Gastroesophageal sphincter (tissue), 4 donors: ENCODE measurements around the gene UNK. TPM values are rescaled to one million over a fixed set of nuclear protein-coding genes. Genes with fewer than 3 reads are reported as not detected.

Source experiments
- ATAC-seq: fragments of 150-250 bp; one replicate; pipeline ENCODE4 v1.9.1; 2016; ENCODE audit warnings: mild to moderate bottlenecking, moderate library complexity
- H3K27ac ChIP-seq, 4 donors: fragments of 200-600 bp; sonication (generic) in 3 of 4; 1 replicate in 3 of 4; 2 replicates in 1 of 4; pipeline ENCODE4 v1.5.1; 2016 to 2019
- H3K27me3 ChIP-seq: fragments of 200-600 bp; sonication (generic); one replicate; pipeline ENCODE4 v1.5.1; 2019
- H3K36me3 ChIP-seq, 2 donors: fragments of 200-600 bp; sonication (generic); one replicate each; pipeline ENCODE4 v1.5.1; 2019; ENCODE audit warnings: control low read depth in 1 of 2
- H3K4me1 ChIP-seq, 3 donors: fragments of 200-600 bp; sonication (generic); 1 replicate in 2 of 3; 2 replicates in 1 of 3; pipeline ENCODE4 v1.5.1; 2016 to 2019; ENCODE audit warnings: control low read depth in 2 of 3
- H3K4me3 ChIP-seq, 2 donors: fragments of 200-600 bp; sonication (generic); one replicate each; pipeline ENCODE4 v1.5.1; 2019; ENCODE audit warnings: mild to moderate bottlenecking in 1 of 2, moderate library complexity in 1 of 2
- H3K9me3 ChIP-seq, 3 donors: fragments of 200-600 bp; sonication (generic); one replicate each; pipeline ENCODE4 v1.5.1; 2017 to 2019; ENCODE audit warnings: control low read depth in 2 of 3
- EP300 ChIP-seq: sonication (generic); formaldehyde crosslinking; IDR thresholded peaks from one replicate; pipeline ENCODE4 v1.6.1; 2017; ENCODE audit warnings: antibody characterized with exemption, mild to moderate bottlenecking
- POLR2A ChIP-seq, 2 donors: fragments of 450-650 bp; IDR thresholded peaks; one replicate each; pipeline ENCODE4 v1.6.1; 2017; ENCODE audit warnings: antibody characterized with exemption in 2 of 2, mild to moderate bottlenecking in 2 of 2, moderate library complexity in 1 of 2
- POLR2AphosphoS5 ChIP-seq: sonication (generic); formaldehyde crosslinking; IDR thresholded peaks from one replicate; pipeline ENCODE4 v1.6.1; 2017; ENCODE audit warnings: antibody characterized with exemption
- WGBS, 2 donors: methylation state at CpG; one replicate each; pipeline ENCODE4 v1.1.5; 2018; ENCODE audit warnings: low coverage in 1 of 2; 5-methylcytosine and 5-hydroxymethylcytosine counted together
- total RNA-seq, 4 donors: library from RNA; depleted of rRNA; stranded (reverse); fragments of >200 nt; gene quantifications; one replicate each; pipeline ENCODE4 v1.1.0, GENCODE V29; 2016
- TF ChIP-seq, protein P1 (sequence below), 4 experiments: fragments of 200-600 bp in 2 of 4; fragments of 450-650 bp in 2 of 4; sonication (generic) in 1 of 4; IDR thresholded peaks; one replicate each; pipeline ENCODE4 v1.5.1; 2017 to 2019; ENCODE audit warnings: antibody characterized with exemption in 4 of 4, mild to moderate bottlenecking in 2 of 4, moderate library complexity in 2 of 4

Gene UNK
- total RNA-seq, 4 donors from 2014 or later, result 9.8 to 41.6 (median 21.0) TPM

DNA sequence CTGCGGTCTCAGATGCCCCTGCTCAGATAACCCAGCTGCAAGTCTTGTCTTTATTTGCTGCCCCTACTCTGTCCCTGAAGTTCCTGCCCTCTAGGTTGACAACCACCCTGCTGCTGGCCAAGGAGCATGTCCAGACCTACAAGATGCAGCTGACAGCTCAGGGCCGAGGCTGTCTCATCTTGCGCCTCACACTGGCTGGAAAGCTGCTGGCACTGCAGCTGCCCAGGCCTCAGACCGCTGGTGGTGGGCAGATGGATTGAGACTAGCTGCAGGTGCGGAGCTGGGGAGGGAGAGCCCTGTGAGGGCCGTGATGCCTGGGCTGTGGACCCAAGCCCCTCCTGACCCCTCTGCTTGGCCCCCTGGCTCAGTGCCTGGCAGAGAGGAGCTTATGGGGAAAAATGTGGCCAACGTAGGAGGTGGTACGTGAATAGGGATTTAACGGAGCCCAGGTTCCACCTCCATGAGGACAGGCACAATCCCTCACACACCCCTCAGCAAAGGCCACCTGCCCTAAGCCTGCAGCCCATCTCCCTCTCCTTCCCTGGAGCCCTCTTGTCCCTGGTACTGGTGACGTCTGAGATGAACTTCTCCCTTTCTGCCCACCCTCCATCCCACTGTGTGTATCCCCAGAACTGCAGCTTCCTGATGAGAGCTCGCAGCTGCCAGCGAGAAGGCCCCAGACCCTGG is 11.3 kb upstream of the UNK start:
- TF ChIP-seq EP300 (no peak), POLR2AphosphoS5 (peak; percentile 8)
- peak; percentile 18 for ATAC-seq
- H3K27ac ChIP-seq, result no peak overlapping the region

DNA sequence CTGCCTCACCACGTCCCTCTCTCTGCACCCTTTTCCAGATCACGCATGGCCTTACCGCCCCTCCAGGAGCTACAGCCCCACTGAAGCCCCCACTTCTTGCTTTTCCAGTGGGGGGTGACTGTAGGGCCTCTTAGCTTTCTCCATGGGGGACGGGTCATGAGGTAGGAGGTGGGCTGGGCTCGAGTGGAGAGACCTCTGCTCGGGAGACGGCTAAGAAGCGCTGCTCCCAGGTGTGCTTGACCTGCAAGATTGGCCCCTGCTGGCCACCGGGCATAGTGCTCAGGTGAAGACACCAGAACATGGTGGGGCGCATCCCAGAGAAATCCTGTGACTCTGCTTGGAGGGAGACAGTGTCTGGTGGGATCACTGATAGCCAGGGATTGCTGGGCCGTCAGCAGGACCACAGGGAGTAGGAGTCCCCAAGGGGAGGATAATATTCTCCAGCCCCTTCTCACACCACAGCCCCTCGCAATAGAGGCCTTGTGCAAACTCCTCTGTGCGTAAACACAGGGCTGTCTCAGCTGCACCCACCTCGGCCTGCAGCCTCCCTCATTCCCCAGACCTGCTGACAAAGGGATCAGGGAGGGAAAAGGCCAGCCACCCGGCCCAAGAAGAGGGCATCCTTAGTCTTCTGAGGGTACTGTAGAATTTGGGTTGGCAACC is 10.7 kb upstream of the UNK start:
- ATAC-seq, result peak; percentile 11
- peaks cover 0 to 52% of the 10 kb centered on the region in 2 donors for H3K36me3 ChIP-seq
- 40 to 80% methylated on average over 1 of the region's 15 CpGs for WGBS, 2 donors

More for the DNA sequence above, 11.3 kb upstream of the UNK start:
- Histone ChIP-seq H3K4me1 (peaks cover 0 to 39% (median 20%) of the 10 kb centered on the region in 3 donors), H3K9me3 (no peaks in the 10 kb centered on the region), H3K4me3 (no peak overlapping the region), H3K27me3 (no peaks in the 10 kb centered on the region), H3K36me3 (peaks cover 0 to 45% of the 10 kb centered on the region in 2 donors)
- WGBS, 2 donors, result 71% methylated on average over 3 of the region's 12 CpGs; no CpG with 5 or more reads in 1 of the 2 donors

DNA sequence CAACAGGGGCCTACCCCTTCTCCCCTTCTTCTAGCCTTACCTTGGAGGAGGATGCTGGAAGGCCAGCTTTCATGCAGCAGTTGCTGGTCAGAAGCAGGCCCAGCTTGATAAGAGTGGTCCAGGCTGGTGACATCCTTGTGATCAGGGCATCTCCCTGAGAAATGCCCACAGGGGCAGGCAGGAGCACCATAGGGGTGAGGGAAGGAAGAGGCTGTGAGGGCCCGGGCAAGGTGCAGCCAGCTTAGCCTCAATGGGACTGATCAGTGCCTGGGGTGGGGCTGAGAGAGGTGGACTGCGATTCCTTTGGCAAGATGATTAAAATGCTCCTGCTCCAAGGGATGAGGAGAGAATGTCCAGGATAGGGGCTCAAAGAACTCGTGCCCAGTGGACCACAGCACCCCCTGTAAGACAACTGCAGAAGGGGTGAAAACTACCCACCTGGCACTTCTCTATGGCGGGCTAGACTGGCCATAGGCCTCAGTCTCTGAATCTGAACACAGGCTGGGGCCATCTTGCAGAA is 10.1 kb upstream of the UNK start:
- no peaks in the 10 kb centered on the region for H3K27me3 ChIP-seq
- no peaks in the 10 kb centered on the region for H3K9me3 ChIP-seq
- 100% methylated on average over 2 of the region's 4 CpGs; no CpG with 5 or more reads in 1 of the 2 donors for WGBS, 2 donors
- H3K4me3 ChIP-seq, result no peak overlapping the region
- H3K36me3 ChIP-seq, result peaks cover 0 to 53% of the 10 kb centered on the region in 2 donors
- peak; percentile 2 for ATAC-seq
- peak overlapping the region in 3 of 4 donors; percentile 57 to 100 (median 100) for H3K27ac ChIP-seq
- TF ChIP-seq POLR2A (IDR thresholded peaks at IDR 0.05) (peak; percentile 17 to 33), EP300 (no peak), POLR2AphosphoS5 (peak; percentile 1)
- H3K4me1 ChIP-seq, result peaks cover 0 to 39% (median 20%) of the 10 kb centered on the region in 3 donors

More for the DNA sequence above, 10.7 kb upstream of the UNK start:
- H3K4me1 ChIP-seq, result peaks cover 0 to 39% (median 20%) of the 10 kb centered on the region in 3 donors
- H3K9me3 ChIP-seq, result no peaks in the 10 kb centered on the region
- H3K27ac ChIP-seq, result peak overlapping the region in 3 of 4 donors; percentile 57 to 100 (median 100)
- no peaks in the 10 kb centered on the region for H3K27me3 ChIP-seq
- no peak overlapping the region for H3K4me3 ChIP-seq
- no peak for TF ChIP-seq EP300
- peak; percentile 56 for TF ChIP-seq POLR2AphosphoS5
- TF ChIP-seq, protein P1, sequence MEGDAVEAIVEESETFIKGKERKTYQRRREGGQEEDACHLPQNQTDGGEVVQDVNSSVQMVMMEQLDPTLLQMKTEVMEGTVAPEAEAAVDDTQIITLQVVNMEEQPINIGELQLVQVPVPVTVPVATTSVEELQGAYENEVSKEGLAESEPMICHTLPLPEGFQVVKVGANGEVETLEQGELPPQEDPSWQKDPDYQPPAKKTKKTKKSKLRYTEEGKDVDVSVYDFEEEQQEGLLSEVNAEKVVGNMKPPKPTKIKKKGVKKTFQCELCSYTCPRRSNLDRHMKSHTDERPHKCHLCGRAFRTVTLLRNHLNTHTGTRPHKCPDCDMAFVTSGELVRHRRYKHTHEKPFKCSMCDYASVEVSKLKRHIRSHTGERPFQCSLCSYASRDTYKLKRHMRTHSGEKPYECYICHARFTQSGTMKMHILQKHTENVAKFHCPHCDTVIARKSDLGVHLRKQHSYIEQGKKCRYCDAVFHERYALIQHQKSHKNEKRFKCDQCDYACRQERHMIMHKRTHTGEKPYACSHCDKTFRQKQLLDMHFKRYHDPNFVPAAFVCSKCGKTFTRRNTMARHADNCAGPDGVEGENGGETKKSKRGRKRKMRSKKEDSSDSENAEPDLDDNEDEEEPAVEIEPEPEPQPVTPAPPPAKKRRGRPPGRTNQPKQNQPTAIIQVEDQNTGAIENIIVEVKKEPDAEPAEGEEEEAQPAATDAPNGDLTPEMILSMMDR (IDR thresholded peaks at IDR 0.05), result no peak
- TF ChIP-seq POLR2A (IDR thresholded peaks at IDR 0.05), result peak in 1 of 2 donors; percentile 2

DNA sequence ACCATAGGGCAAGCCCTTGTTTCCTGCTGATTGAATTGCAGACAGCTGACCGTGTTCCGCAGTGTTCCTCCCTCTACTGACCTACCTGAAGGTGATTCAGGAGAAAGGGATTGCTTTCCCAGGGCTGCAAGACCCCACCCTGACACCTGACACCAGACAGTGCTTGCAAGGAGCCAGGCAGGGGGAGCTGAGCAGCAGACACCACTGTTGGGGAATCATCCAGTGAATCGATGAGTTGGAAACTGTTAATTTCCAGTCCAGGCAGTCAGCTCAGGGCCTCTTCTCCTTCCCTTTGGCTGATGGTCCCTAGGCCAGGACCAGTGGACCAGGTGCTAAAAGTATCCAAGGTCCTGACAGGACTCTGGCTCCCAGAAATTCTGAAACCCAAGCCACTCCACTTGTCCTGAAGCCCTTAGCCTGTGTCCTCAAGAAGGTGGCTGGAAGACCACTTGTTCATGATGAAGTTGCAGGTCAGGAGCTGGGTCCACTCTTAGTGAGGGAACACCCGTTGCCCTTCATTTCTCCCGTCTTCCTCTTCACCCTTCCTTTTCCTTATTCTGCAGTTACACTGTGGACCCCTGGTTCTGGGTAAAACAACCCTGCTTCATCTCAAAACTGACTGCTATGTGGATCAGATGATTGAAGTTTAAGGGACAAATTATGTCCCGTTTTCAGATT is 9.5 kb upstream of the UNK start:
- no peaks in the 10 kb centered on the region for H3K27me3 ChIP-seq
- ATAC-seq, result no peak
- H3K36me3 ChIP-seq, result peaks cover 0 to 53% of the 10 kb centered on the region in 2 donors
- 47 to 69% methylated on average over 4 to 6 of the region's 6 CpGs for WGBS, 2 donors
- peak overlapping the region in 3 of 4 donors; percentile 57 to 100 (median 100) for H3K27ac ChIP-seq
- peaks cover 0 to 40% (median 20%) of the 10 kb centered on the region in 3 donors for H3K4me1 ChIP-seq
- TF ChIP-seq, protein P1 (IDR thresholded peaks at IDR 0.05), result no peak
- TF ChIP-seq POLR2AphosphoS5, result peak; percentile 83
- TF ChIP-seq POLR2A (IDR thresholded peaks at IDR 0.05), result peak; percentile 2 to 6
- no peak overlapping the region for H3K4me3 ChIP-seq
- H3K9me3 ChIP-seq, result no peaks in the 10 kb centered on the region

DNA sequence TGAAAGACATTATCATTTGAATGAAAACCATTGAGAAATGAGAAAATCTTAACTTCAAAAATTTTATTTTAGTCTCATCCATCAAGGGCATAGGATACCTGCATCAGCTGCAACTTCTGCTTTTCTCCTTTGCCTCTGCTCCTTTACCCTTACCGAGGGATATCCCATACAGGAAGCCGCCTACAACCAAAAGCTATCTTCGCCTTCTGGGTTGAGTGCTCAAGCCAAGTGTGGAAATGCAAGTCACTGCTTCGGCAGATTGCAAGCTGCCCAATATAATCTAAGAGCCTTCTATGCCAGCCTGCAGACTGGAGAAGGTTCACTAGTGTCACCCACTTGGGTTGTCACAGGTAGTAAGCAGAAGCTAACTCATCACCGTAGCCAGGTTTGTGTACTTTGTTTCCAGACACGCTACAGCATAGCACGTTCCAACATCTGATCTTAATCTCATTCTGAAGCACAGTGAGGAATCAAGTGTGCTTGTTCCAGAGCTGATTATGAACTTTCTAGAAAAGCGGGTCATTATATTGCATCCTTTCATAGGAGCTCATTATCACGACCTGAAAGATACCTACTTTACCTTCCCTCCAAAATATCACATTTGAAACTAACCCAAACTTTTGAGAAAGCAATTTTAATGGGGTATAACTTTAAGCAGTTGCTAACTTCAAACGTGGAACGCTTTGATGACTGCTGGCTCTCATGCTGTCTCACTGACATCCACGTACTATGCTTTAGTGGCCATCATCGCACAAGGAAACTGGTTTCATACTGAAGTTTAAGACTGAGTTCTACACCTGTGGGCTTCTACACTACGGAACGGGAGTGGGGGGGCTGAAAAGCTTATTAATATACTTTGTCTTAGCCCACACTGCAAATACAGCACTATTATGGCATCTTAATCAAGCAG is 8.0 kb upstream of the UNK start:
- H3K9me3 ChIP-seq, result no peaks in the 10 kb centered on the region
- peaks cover 0 to 45% (median 20%) of the 10 kb centered on the region in 3 donors for H3K4me1 ChIP-seq
- H3K36me3 ChIP-seq, result peaks cover 0 to 53% of the 10 kb centered on the region in 2 donors
- peak overlapping the region; percentile 95 for H3K4me3 ChIP-seq
- ATAC-seq, result no peak
- H3K27ac ChIP-seq, result peak overlapping the region in 3 of 4 donors; percentile 57 to 100 (median 100)
- 11 to 14% methylated on average over 12 to 15 of the region's 15 CpGs for WGBS, 2 donors
- no peaks in the 10 kb centered on the region for H3K27me3 ChIP-seq
- TF ChIP-seq, protein P1 (IDR thresholded peaks at IDR 0.05), result no peak
- TF ChIP-seq POLR2AphosphoS5, result peak; percentile 67
- TF ChIP-seq EP300, result no peak
- peak in 1 of 2 donors; percentile 24 for TF ChIP-seq POLR2A (IDR thresholded peaks at IDR 0.05)
